Rectal smooth muscle tissue (tissue), 1 donor: ENCODE measurements around the gene SHC4.
A peak's percentile ranks its signal among the peaks of the same experiment; 100 is the strongest.
"Not testable (repeated sequence)": the region's sequence is repeated elsewhere in the genome, so short reads cannot be mapped to it uniquely, and the experiment has no call there.

Experiments used
- H3K27ac ChIP-seq: one replicate; pipeline ENCODE4 v1.7.0; 2013; ENCODE audit warnings: low read depth, low read length, inconsistent platforms
- H3K27me3 ChIP-seq: one replicate; pipeline ENCODE4 v1.7.0; 2013; ENCODE audit warnings: low read length; ENCODE audit not compliant: control insufficient read depth, insufficient read depth
- H3K36me3 ChIP-seq: one replicate; pipeline ENCODE4 v1.7.0; 2013; ENCODE audit warnings: low read length; ENCODE audit not compliant: control insufficient read depth, insufficient read depth
- H3K4me1 ChIP-seq: one replicate; pipeline ENCODE4 v1.7.0; 2013; ENCODE audit warnings: low read length; ENCODE audit not compliant: control insufficient read depth, insufficient read depth
- H3K4me3 ChIP-seq: one replicate; pipeline ENCODE4 v1.7.0; 2013; ENCODE audit warnings: low read length
- H3K9ac ChIP-seq: one replicate; pipeline ENCODE4 v1.7.0; 2013; ENCODE audit warnings: low read length

SHC4 gene

GRCh38 chr15:48805591-48805990 is 158.1 kb downstream of the SHC4 start:
- Histone ChIP-seq H3K4me3 (no peak overlapping the region), H3K27me3 (no peaks in the 10 kb centered on the region), H3K27ac (no peak overlapping the region), H3K36me3 (no peaks in the 10 kb centered on the region), H3K9ac (no peak overlapping the region), H3K4me1 (no peaks in the 10 kb centered on the region)

DNA sequence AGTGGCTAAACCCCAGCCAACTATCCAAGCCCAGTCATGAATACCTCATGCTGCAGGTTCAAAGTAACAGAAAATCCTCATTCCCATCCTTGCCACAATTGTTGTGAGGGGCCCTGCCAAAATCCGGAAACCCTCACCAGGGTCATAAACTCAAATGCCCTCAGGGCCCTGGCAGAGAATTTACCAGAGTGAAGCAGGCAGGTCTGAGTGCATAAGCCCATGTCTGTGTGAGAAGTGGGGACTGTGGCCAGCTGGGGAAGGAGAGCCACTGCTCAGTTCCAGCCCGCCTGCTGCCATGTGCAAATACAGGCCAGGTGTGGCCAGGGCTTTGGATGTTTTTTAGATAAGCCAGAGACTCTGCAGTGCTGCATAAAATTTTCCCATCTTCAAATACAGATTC is 159.8 kb downstream of the SHC4 start:
- no peak overlapping the region for H3K4me3 ChIP-seq
- no peaks in the 10 kb centered on the region for H3K4me1 ChIP-seq
- no peaks in the 10 kb centered on the region for H3K36me3 ChIP-seq
- no peak overlapping the region for H3K9ac ChIP-seq
- no peak overlapping the region for H3K27ac ChIP-seq
- H3K27me3 ChIP-seq, result no peaks in the 10 kb centered on the region

- H3K4me3 ChIP-seq, result no peak overlapping the region
- no peak overlapping the region for H3K27ac ChIP-seq
- H3K27me3 ChIP-seq, result no peaks in the 10 kb centered on the region
- H3K4me1 ChIP-seq, result no peaks in the 10 kb centered on the region
- no peak overlapping the region for H3K9ac ChIP-seq
- no peaks in the 10 kb centered on the region for H3K36me3 ChIP-seq
Measured at GRCh38 chr15:48802867-48803266, 160.9 kb downstream of the SHC4 start.

GRCh38 chr15:48802257-48802656 is 161.5 kb downstream of the SHC4 start:
- Histone ChIP-seq H3K27me3 (no peaks in the 10 kb centered on the region), H3K4me3 (no peak overlapping the region), H3K4me1 (no peaks in the 10 kb centered on the region), H3K36me3 (no peaks in the 10 kb centered on the region), H3K9ac (no peak overlapping the region), H3K27ac (no peak overlapping the region)

- Histone ChIP-seq H3K27me3 (no peaks in the 10 kb centered on the region), H3K27ac (no peak overlapping the region), H3K4me1 (no peaks in the 10 kb centered on the region), H3K9ac (no peak overlapping the region), H3K4me3 (no peak overlapping the region), H3K36me3 (no peaks in the 10 kb centered on the region)
Measured at GRCh38 chr15:48800811-48801455, 162.8 kb downstream of the SHC4 start.

- no peaks in the 10 kb centered on the region for H3K27me3 ChIP-seq
- no peak overlapping the region for H3K9ac ChIP-seq
- H3K27ac ChIP-seq, result no peak overlapping the region
- H3K4me3 ChIP-seq, result no peak overlapping the region
- H3K36me3 ChIP-seq, result no peaks in the 10 kb centered on the region
- H3K4me1 ChIP-seq, result no peaks in the 10 kb centered on the region
Measured at GRCh38 chr15:48800245-48800644, 163.5 kb downstream of the SHC4 start.

DNA sequence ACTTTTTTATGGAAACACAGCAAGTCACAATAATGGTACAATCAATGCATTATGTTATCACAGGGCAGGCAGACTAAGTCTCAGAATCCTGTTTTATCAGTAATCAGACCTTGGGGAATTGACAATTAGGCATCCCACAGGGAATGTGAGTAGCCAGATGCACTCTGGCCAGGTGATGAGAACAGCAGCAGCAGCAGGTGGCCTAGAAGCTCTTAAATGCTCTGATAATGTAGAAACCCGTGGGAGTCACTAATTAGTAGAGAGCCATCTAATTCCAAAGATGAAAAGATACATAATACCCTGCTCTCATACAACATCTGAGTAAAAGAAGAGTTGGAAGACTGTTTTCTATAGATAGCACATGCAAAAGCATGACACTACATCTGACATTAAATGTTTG is 165.4 kb downstream of the SHC4 start:
- Histone ChIP-seq H3K9ac (no peak overlapping the region), H3K36me3 (no peaks in the 10 kb centered on the region), H3K27ac (no peak overlapping the region)

DNA sequence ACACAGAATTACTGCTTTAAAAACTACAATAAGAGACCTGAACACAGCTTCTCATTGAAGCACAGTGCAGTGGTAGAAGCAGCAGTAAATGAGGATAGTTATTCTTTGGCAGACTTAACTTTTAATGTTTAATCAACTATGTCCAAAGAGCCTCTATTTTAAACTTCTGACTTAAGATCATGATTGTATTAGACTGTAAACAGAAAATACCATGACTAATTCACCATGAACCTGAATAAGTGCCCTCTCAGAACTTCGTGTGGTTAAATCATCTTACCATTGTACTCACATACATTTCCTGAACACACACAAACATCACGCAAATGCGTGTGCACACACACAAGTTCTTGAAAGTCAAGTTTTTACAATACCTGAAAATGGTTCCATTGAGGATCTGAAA is 166.8 kb downstream of the SHC4 start:
- no peak overlapping the region for H3K9ac ChIP-seq
- H3K4me3 ChIP-seq, result no peak overlapping the region
- no peak overlapping the region for H3K27ac ChIP-seq
- no peaks in the 10 kb centered on the region for H3K36me3 ChIP-seq
- no peaks in the 10 kb centered on the region for H3K27me3 ChIP-seq
- no peaks in the 10 kb centered on the region for H3K4me1 ChIP-seq

More for the DNA sequence above, 165.4 kb downstream of the SHC4 start:
- Histone ChIP-seq H3K4me1 (no peaks in the 10 kb centered on the region), H3K4me3 (no peak overlapping the region), H3K27me3 (no peaks in the 10 kb centered on the region)

DNA sequence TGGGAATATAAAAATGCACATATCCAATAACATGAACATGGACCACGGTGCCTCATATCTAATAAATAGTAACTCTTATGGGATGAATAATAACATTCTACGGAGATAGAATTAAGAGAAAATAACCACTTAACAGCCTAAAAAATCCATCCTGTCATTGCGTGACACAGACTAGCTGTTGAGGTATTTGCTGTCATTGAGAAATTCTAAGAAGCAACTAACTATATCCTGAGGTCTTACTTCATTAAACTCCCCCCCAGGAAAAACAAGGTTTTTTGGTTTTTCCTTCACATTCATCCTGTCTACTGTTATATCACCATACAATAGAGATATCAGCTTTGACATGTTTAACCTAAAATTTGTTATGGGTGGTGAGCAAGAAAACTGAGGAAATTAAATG is 167.2 kb downstream of the SHC4 start:
- Histone ChIP-seq H3K27ac (no peak overlapping the region), H3K27me3 (no peaks in the 10 kb centered on the region), H3K4me1 (no peaks in the 10 kb centered on the region), H3K9ac (no peak overlapping the region), H3K36me3 (no peaks in the 10 kb centered on the region), H3K4me3 (no peak overlapping the region)

- no peaks in the 10 kb centered on the region for H3K27me3 ChIP-seq
- H3K36me3 ChIP-seq, result no peaks in the 10 kb centered on the region
- no peak overlapping the region for H3K9ac ChIP-seq
- no peak overlapping the region for H3K27ac ChIP-seq
- no peaks in the 10 kb centered on the region for H3K4me1 ChIP-seq
- H3K4me3 ChIP-seq, result no peak overlapping the region
Measured at GRCh38 chr15:48795901-48796300, 167.8 kb downstream of the SHC4 start.

- Histone ChIP-seq H3K9ac (no peak overlapping the region), H3K4me1 (no peaks in the 10 kb centered on the region), H3K36me3 (no peaks in the 10 kb centered on the region), H3K27me3 (no peaks in the 10 kb centered on the region), H3K27ac (peak overlapping the region; percentile 3), H3K4me3 (no peak overlapping the region)
Measured at GRCh38 chr15:48794697-48795134, 169.0 kb downstream of the SHC4 start.

- Histone ChIP-seq H3K27ac (no peak overlapping the region), H3K27me3 (no peaks in the 10 kb centered on the region), H3K36me3 (peaks cover 2% of the 10 kb centered on the region), H3K9ac (no peak overlapping the region), H3K4me1 (no peaks in the 10 kb centered on the region), H3K4me3 (no peak overlapping the region)
Measured at GRCh38 chr15:48792408-48792807, 171.3 kb downstream of the SHC4 start.

DNA sequence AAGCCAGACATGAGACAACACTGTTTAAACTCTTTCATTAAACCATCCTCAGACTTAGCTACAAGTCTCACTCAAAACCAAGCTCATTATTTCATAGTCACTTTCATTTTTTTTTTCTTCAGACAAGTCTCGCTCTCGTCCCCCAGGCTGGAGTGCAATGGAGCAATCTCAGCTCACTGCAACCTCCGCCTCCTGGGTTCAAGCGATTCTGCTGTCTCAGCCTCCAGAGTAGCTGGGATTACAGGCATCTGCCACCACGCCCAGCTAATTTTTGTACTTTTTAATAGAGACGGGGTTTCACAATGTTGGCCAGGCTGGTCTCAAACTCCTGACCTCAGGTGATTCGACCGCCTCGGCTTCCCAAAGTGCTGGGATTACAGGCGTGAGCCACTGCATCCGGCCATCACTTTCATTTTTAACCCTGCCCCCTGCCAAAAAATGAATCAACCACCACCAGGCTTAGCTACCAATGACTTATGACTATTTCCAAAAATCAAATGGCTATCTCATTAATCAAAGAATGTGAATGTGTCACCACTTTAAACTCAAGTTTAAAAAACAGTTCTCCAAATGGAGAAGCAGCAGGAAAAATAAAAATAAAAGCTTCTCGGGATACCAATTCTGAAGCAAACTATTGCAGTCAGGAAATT is 173.1 kb downstream of the SHC4 start:
- not testable (repeated sequence) for H3K9ac ChIP-seq, H3K27ac ChIP-seq, H3K4me1 ChIP-seq, H3K36me3 ChIP-seq, H3K27me3 ChIP-seq, H3K4me3 ChIP-seq
